GM12874 (cell line): Measurements from ENCODE around the gene ACSS2.

Experiments
- TF ChIP-seq, protein P1 (sequence below): IDR thresholded peaks from 2 replicates; pipeline ENCODE4 v1.5.1; 2011; ENCODE audit warnings: low read depth, mild to moderate bottlenecking, control low read depth, low read length, moderate library complexity; ENCODE audit not compliant: insufficient read depth

Gene ACSS2

DNA sequence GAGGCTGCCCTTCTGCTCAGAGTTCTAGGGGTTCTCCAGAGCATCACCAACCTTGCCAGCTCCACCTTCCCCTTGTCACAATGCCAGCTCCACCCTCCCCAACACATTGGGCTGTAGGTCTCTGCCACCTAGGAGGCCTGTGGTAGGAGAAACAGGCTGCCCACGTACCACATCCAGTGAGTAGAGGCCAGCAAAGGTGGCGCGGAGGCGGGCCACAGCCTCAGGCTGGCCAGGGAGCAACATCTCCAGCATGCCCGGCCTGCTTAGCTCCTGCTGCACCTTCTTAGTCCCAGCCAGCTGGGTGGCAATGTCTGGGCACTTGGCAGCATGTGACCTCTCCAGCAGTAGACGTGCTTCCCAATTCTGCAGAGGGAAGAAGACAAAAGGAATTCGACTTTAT is 55.4 kb downstream of the ACSS2 start:
- TF ChIP-seq, protein P1, sequence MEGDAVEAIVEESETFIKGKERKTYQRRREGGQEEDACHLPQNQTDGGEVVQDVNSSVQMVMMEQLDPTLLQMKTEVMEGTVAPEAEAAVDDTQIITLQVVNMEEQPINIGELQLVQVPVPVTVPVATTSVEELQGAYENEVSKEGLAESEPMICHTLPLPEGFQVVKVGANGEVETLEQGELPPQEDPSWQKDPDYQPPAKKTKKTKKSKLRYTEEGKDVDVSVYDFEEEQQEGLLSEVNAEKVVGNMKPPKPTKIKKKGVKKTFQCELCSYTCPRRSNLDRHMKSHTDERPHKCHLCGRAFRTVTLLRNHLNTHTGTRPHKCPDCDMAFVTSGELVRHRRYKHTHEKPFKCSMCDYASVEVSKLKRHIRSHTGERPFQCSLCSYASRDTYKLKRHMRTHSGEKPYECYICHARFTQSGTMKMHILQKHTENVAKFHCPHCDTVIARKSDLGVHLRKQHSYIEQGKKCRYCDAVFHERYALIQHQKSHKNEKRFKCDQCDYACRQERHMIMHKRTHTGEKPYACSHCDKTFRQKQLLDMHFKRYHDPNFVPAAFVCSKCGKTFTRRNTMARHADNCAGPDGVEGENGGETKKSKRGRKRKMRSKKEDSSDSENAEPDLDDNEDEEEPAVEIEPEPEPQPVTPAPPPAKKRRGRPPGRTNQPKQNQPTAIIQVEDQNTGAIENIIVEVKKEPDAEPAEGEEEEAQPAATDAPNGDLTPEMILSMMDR, result no peak

DNA sequence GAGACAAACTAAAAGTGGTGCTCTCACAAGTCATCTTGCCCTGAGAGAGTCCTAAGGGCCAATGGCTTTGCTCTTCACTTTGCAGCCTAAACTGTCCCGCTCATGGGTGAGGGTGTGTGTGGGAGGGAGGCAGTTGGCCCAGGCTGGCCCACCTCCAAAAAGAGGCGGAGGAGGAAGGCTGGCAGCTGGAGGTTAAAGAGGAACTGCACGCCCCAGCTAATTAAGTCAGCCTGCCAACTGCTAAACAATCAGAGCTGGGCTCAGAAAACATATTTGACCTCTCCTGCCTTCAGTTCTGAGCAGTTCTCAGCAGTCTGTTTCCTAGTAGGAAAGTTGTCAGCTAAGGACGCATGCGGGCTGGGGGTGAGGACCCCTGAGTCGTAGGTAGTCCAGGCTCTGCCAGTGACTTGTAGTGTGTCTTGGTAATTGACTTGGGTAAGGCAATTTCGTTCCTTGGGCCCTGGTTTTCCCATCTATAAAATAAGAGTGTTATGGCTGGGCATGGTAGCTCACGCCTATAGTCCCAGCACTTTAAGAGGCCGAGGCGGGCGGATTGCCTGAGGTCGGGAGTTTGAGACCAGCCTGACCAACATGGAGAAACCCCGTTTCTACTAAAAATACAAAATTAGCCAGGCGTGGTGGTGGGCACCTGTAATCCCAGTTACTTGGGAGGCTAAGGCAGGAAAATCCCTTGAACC is 62.2 kb downstream of the ACSS2 start:
- TF ChIP-seq, protein P1, result no peak

DNA sequence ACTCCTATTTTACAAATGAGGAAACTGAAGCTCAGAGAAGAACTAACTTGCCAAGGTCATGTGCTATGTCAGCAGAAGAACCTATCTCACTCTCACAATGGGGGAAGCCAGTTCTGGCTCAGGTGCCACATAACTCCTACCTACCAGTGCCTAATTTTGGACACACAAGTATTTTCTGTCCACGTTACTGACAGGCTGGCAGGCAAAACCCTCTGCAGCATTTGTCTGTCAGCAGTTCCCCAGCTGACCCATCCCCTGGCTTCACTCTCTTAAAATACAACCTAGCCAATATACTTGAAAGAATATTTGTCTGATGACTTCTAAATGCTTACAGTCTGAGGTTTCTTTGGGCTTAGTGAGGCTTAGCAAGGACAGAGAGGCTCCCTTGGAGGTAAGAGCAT is 63.7 kb downstream of the ACSS2 start:
- TF ChIP-seq, protein P1, result no peak

DNA sequence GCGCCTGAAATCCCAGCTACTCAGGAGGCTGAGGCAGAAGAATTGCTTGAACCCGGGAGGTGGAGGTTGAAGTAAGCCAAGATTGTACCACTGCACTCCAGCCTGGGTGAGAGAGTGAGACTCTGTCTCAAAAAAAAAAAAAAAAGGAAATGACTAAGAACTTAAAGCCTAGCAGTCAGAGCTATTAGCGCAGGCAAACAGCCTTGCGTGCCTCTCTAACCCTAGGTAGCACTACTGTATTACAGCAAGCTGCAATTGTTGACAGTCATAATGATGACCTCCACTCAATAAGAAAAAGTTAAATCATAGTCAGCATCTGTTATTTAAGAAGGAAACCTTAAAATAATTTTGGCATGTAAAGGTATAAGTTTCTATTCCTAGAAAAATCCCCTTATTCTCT is 64.8 kb downstream of the ACSS2 start:
- TF ChIP-seq, protein P1, result no peak

DNA sequence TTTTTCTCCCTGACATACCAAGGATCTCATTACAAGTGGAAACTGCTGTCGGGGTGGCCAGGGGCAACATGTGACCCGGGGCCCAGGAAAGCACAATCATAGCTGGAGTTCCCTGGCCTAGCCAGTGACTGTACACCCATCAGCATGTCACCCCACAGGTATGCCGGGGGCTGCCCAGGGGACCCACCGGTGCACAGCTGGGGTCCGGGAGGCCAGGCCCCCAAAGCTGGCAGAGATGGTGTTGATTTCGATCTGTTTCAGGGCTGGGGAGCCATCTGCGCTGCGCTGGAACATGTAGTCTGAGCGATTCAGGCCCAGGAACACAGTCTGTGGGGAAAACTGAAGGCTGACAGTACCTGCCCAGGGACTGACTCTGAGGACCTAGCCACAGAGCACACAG is 65.9 kb downstream of the ACSS2 start:
- TF ChIP-seq, protein P1, result no peak

DNA sequence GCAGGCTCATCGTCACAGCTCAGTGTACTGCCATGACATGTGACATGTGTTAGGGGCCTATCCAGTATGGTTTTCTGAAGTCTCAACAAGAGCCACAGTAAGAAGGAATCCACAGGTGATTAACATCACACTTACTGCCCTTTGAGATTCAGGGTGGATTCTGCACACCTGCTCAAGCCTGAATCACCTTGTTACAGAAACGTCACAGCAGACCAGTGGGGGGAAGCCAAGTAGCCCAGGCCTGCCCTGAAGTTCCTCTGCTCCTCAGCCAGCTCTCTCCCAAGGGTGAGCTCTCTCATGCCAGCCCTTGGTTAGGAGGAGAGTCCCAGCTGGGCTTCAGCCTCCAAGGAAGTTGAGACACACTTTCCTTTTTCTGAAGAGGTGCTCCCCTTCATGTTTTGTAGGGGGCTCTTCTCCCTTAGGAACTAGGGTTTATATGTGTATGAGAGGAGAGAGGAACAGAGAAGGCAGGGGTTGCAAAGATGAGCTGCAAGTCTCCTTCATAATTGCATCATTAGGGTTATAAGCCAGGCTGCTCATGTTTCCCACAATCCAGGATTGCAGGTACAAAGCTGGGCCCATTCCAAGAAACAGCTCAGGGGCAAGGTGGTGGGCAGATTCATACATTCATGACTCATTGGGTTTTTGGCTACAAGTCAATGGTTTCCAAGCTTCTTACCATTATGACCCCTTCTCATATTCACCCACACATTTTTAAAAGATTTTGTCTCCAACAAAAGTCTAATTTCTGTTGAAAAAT is 67.6 kb downstream of the ACSS2 start:
- TF ChIP-seq, protein P1, result no peak

DNA sequence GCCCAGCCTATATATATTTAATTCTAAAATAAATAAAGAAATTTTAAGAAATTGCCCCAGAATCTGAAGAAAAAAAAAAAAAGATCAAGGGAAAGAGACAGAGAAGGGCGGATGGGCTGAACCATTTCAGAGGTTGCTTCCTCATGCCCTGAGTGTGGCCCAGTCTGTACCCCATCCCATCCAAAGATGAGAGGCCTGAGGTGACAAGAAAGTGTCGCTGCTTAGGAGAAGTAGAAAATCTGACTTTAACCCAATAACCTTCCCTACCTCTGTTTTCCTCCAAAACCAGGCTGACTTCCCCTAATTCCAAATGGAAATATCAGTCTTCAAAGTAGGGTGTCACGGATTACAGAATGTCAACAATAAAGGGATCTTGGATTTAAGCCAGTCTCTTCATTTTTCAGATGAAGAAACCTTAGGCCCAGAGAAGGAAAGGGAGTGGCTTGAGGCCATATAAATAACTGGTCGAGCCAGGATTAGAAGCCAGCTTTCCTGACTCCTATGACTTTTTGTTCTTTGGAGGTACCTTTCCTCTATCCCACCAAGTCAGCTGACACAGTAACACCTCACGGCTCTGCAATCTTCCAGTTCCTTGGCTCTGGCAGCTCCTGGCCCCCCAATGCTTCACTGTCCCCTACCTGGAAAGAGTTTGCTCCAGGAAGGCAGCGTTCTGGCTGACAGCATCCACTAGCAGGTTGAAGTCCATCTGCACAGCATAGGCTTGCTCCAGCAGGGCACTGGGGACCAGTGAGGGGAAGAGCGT is 69.1 kb downstream of the ACSS2 start:
- TF ChIP-seq, protein P1, result no peak
